CD4-positive, CD25-positive, alpha-beta regulatory T cell (primary cell): ENCODE measurements around the gene YEATS2. TPM values are rescaled to one million over a fixed set of nuclear protein-coding genes. Genes with fewer than 3 reads are reported as not detected.
"Not testable (repeated sequence)": the region's sequence is repeated elsewhere in the genome, so short reads cannot be mapped to it uniquely, and the experiment has no call there.

Experiments
- ATAC-seq, 2 donors: fragments of 150-1000 bp; cut with Tn5 transposase; one replicate each; pipeline ENCODE4 v1.10.0; 2021; ENCODE audit warnings: low read depth in 2 of 2, moderate number of reproducible peaks in 2 of 2, moderate library complexity in 1 of 2
- DNase-seq, 3 donors: peaks; one replicate each; pipeline versions ENCODE4 v3.0.0 to v3.0.0-alpha.2; 2012 to 2022; ENCODE audit warnings: mixed read lengths in 1 of 3
- H3K27ac ChIP-seq: one replicate; pipeline ENCODE4 v1.7.0; 2013; ENCODE audit warnings: mild to moderate bottlenecking, low read length; ENCODE audit not compliant: insufficient read depth, poor library complexity, severe bottlenecking
- H3K27me3 ChIP-seq: one replicate; pipeline ENCODE4 v1.7.0; 2013; ENCODE audit warnings: low read length; ENCODE audit not compliant: control insufficient read depth, insufficient read depth
- H3K36me3 ChIP-seq: one replicate; pipeline ENCODE4 v1.7.0; 2013; ENCODE audit warnings: mild to moderate bottlenecking, low read length, moderate library complexity; ENCODE audit not compliant: control insufficient read depth, insufficient read depth
- H3K4me1 ChIP-seq: 2 replicates; pipeline ENCODE4 v1.7.0; 2013; ENCODE audit warnings: mild to moderate bottlenecking, low read length; ENCODE audit not compliant: insufficient read depth, control insufficient read depth, poor library complexity, severe bottlenecking
- H3K4me3 ChIP-seq: one replicate; pipeline ENCODE4 v1.7.0; 2013; ENCODE audit warnings: low read depth, mild to moderate bottlenecking, low read length, moderate library complexity
- H3K9me3 ChIP-seq, 2 experiments: 1 replicate in 1 of 2; 2 replicates in 1 of 2; pipeline ENCODE4 v1.7.0; 2013; ENCODE audit warnings: low read length in 2 of 2, mild to moderate bottlenecking in 1 of 2, moderate library complexity in 1 of 2; ENCODE audit not compliant: control insufficient read depth in 2 of 2
- H3K27ac Mint-ChIP-seq, 3 donors: one replicate each; pipeline ENCODE4 v1.8.0; 2020 to 2022; ENCODE audit warnings: mild to moderate bottlenecking in 3 of 3, mixed read lengths in 3 of 3, moderate library complexity in 2 of 3
- H3K27me3 Mint-ChIP-seq: one replicate; pipeline ENCODE4 v1.8.0; 2022; ENCODE audit warnings: mild to moderate bottlenecking, mixed read lengths
- H3K36me3 Mint-ChIP-seq: one replicate; pipeline ENCODE4 v1.8.0; 2020; ENCODE audit warnings: mixed read lengths
- H3K4me1 Mint-ChIP-seq, 4 donors: one replicate each; pipeline ENCODE4 v1.8.0; 2020 to 2022; ENCODE audit warnings: mixed read lengths in 4 of 4, mild to moderate bottlenecking in 1 of 4
- H3K4me3 Mint-ChIP-seq, 4 donors: one replicate each; pipeline ENCODE4 v1.8.0; 2020 to 2022; ENCODE audit warnings: mild to moderate bottlenecking in 4 of 4, mixed read lengths in 4 of 4, moderate library complexity in 3 of 4
- H3K9me3 Mint-ChIP-seq, 7 donors: one replicate each; pipeline ENCODE4 v1.8.0; 2020 to 2022; ENCODE audit warnings: mixed read lengths in 7 of 7, mild to moderate bottlenecking in 3 of 7, moderate library complexity in 2 of 7
- polyA plus RNA-seq, 4 donors: library from polyadenylated mRNA; unstranded; fragments of 300-500 nt; fragmentation: Illumina TruSeq; gene quantifications; one replicate each; pipeline ENCODE4 v1.2.3, GENCODE V29; 2021
- total RNA-seq: library from RNA; stranded (reverse); gene quantifications from one replicate; pipeline ENCODE4 v1.2.3, GENCODE V29; 2022

YEATS2 gene
- total and polyA plus RNA-seq, 5 donors from 2014 or later: 2.6 to 31.8 (median 3.5) TPM

- H3K4me3 Mint-ChIP-seq: peak overlapping the region; percentile 91 to 99 (median 98)
- no peaks in the 10 kb centered on the region for H3K27me3 Mint-ChIP-seq
- DNase-seq (peak in 2 of 3 donors; percentile 36 to 50), ATAC-seq (peak; percentile 23 to 43)
- no peaks in the 10 kb centered on the region for H3K9me3 ChIP-seq
- H3K36me3 ChIP-seq: no peaks in the 10 kb centered on the region
- H3K27ac Mint-ChIP-seq: peak overlapping the region; percentile 83 to 90 (median 88)
- peaks cover 28 to 46% (median 40%) of the 10 kb centered on the region in 4 donors for H3K4me1 Mint-ChIP-seq
- peaks cover 18% of the 10 kb centered on the region for H3K4me1 ChIP-seq
- H3K27ac ChIP-seq: peak overlapping the region; percentile 77
- H3K9me3 Mint-ChIP-seq: peaks cover 0 to 4% (median 0%) of the 10 kb centered on the region in 7 donors
- H3K36me3 Mint-ChIP-seq: peaks cover 5% of the 10 kb centered on the region
- peak overlapping the region; percentile 83 for H3K4me3 ChIP-seq
- no peaks in the 10 kb centered on the region for H3K27me3 ChIP-seq
Measured at GRCh38 chr3:183698318-183698751, 738 bp downstream of the YEATS2 start.

DNA sequence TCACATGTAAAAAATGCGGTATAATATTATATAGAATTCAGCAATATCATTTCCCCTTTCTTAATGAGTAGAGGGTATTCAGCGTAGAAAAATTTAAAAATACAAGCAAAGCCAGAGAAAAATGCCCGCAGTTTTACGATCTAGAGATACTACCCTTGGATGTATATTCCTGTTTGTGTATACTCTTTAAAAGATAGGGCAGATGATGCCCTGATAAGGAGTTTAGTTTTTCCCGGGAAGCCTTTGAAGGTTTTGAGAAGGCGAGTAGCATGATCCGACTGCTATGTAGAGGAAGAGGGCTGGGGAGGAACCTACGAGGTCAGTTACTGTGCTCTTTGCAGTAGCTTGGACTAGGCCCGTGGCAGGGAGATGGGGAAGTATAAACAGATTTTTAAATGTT lies 1.2 kb downstream of the YEATS2 start:
- no peaks in the 10 kb centered on the region for H3K9me3 ChIP-seq
- peak overlapping the region; percentile 83 for H3K4me3 ChIP-seq
- peaks cover 5% of the 10 kb centered on the region for H3K36me3 Mint-ChIP-seq
- H3K4me3 Mint-ChIP-seq: peak overlapping the region; percentile 91 to 99 (median 98)
- H3K27ac ChIP-seq: peak overlapping the region; percentile 77
- peaks cover 0 to 4% (median 0%) of the 10 kb centered on the region in 7 donors for H3K9me3 Mint-ChIP-seq
- ATAC-seq (no peak), DNase-seq (peak in 1 of 3 donors; percentile 19)
- no peaks in the 10 kb centered on the region for H3K36me3 ChIP-seq
- no peaks in the 10 kb centered on the region for H3K27me3 ChIP-seq
- peaks cover 18% of the 10 kb centered on the region for H3K4me1 ChIP-seq
- peak overlapping the region; percentile 83 to 90 (median 88) for H3K27ac Mint-ChIP-seq
- H3K27me3 Mint-ChIP-seq: no peaks in the 10 kb centered on the region
- peaks cover 28 to 50% (median 43%) of the 10 kb centered on the region in 4 donors for H3K4me1 Mint-ChIP-seq

- ATAC-seq (no peak), DNase-seq (no peak)
- peak overlapping the region; percentile 61 to 90 (median 83) for H3K27ac Mint-ChIP-seq
- Histone ChIP-seq H3K4me1 (peaks cover 18% of the 10 kb centered on the region), H3K9me3 (no peaks in the 10 kb centered on the region), H3K4me3 (peak overlapping the region; percentile 83), H3K27me3 (no peaks in the 10 kb centered on the region), H3K27ac (peak overlapping the region; percentile 77), H3K36me3 (no peaks in the 10 kb centered on the region)
- peaks cover 0 to 4% (median 0%) of the 10 kb centered on the region in 7 donors for H3K9me3 Mint-ChIP-seq
- H3K4me1 Mint-ChIP-seq: peaks cover 32 to 53% (median 48%) of the 10 kb centered on the region in 4 donors
- peak overlapping the region; percentile 91 to 99 (median 98) for H3K4me3 Mint-ChIP-seq
- peaks cover 5% of the 10 kb centered on the region for H3K36me3 Mint-ChIP-seq
- no peaks in the 10 kb centered on the region for H3K27me3 Mint-ChIP-seq
Measured at GRCh38 chr3:183699238-183699947, 1.8 kb downstream of the YEATS2 start.

GRCh38 chr3:183701744-183702143 lies 4.1 kb downstream of the YEATS2 start:
- H3K27me3 Mint-ChIP-seq: no peaks in the 10 kb centered on the region
- peaks cover 5% of the 10 kb centered on the region for H3K36me3 Mint-ChIP-seq
- peaks cover 40 to 62% (median 52%) of the 10 kb centered on the region in 4 donors for H3K4me1 Mint-ChIP-seq
- peak overlapping the region in 2 of 3 donors; percentile 31 to 69 for H3K27ac Mint-ChIP-seq
- no peaks in the 10 kb centered on the region for H3K27me3 ChIP-seq
- no peaks in the 10 kb centered on the region for H3K9me3 ChIP-seq
- no peak overlapping the region for H3K4me3 ChIP-seq
- H3K9me3 Mint-ChIP-seq: peaks cover 0 to 4% (median 0%) of the 10 kb centered on the region in 7 donors
- H3K36me3 ChIP-seq: no peaks in the 10 kb centered on the region
- H3K4me3 Mint-ChIP-seq: peak overlapping the region in 1 of 4 donors; percentile 98
- H3K27ac ChIP-seq: no peak overlapping the region
- ATAC-seq: no peak
- DNase-seq: no peak
- peaks cover 18% of the 10 kb centered on the region for H3K4me1 ChIP-seq

DNA sequence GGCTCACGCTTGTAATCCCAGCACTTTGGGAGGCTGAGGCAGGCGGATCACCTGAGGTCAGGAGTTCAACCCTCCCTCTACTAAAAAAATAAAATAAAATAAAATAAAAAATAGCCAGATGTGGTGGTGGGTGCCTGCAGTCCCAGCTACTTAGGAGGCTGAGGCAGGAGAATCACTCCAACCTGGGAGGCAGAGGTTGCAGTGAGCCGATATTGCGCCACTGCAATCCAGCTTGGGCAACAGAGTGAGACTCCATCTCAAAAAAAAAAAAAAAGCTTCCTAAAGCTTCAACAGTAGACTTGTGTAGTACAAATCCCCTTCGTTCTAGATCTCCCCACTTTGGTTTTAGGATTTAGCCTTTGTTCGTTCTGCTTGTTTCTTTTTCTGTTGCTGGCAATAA lies 6.3 kb downstream of the YEATS2 start:
- not testable (repeated sequence) for H3K9me3 Mint-ChIP-seq, H3K27me3 ChIP-seq, H3K36me3 ChIP-seq, H3K27me3 Mint-ChIP-seq, H3K4me3 ChIP-seq, ATAC-seq, H3K36me3 Mint-ChIP-seq, H3K27ac ChIP-seq, H3K9me3 ChIP-seq, DNase-seq
- Mint-ChIP-seq H3K27ac (peak overlapping the region in 2 of 3 donors; percentile 14 to 22), H3K4me3 (peak overlapping the region in 1 of 4 donors; percentile 43), H3K4me1 (peaks cover 31 to 63% (median 47%) of the 10 kb centered on the region in 4 donors)
- H3K4me1 ChIP-seq: peaks cover 14% of the 10 kb centered on the region

DNA sequence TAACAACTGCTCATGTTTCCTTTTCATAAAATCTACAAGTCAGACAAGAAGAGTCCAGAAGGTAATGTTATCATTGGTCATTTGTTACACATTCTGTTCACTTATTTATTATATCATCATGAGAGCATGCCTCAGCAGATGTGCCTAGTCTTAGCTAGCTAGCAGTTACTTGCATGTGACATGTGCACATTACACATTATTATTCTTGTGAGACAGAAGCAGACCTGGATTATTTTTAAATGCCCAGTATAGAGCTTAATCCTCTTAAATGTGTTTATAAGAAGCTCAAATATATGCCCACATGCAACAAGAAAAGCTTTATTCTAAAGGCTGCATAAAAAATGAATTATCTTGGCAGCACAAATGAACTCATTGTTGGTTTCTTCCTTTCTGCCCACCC lies 12.6 kb downstream of the YEATS2 start:
- Mint-ChIP-seq H3K4me1 (peaks cover 15 to 25% (median 20%) of the 10 kb centered on the region in 4 donors), H3K36me3 (no peaks in the 10 kb centered on the region), H3K4me3 (no peak overlapping the region), H3K9me3 (no peaks in the 10 kb centered on the region), H3K27me3 (no peaks in the 10 kb centered on the region), H3K27ac (peak overlapping the region in 1 of 3 donors; percentile 59)
- Histone ChIP-seq H3K4me1 (no peaks in the 10 kb centered on the region), H3K4me3 (no peak overlapping the region), H3K36me3 (peaks cover 3% of the 10 kb centered on the region), H3K9me3 (no peaks in the 10 kb centered on the region), H3K27me3 (no peaks in the 10 kb centered on the region), H3K27ac (no peak overlapping the region)
- no peak for ATAC-seq
- DNase-seq: no peak

- no peaks in the 10 kb centered on the region for H3K4me1 ChIP-seq
- no peak overlapping the region for H3K4me3 ChIP-seq
- Mint-ChIP-seq H3K4me1 (peaks cover 10 to 19% (median 15%) of the 10 kb centered on the region in 4 donors), H3K36me3 (no peaks in the 10 kb centered on the region), H3K4me3 (no peak overlapping the region), H3K27me3 (no peaks in the 10 kb centered on the region), H3K9me3 (no peaks in the 10 kb centered on the region), H3K27ac (no peak overlapping the region)
- no peaks in the 10 kb centered on the region for H3K9me3 ChIP-seq
- H3K36me3 ChIP-seq: peaks cover 11% of the 10 kb centered on the region
- no peak for ATAC-seq
- DNase-seq: no peak
- H3K27ac ChIP-seq: no peak overlapping the region
- H3K27me3 ChIP-seq: no peaks in the 10 kb centered on the region
Measured at GRCh38 chr3:183711516-183711915, 13.9 kb downstream of the YEATS2 start.
